Prostate gland (tissue), 2 donors: ENCODE results near the gene CACNA1B. TPM values are rescaled to one million over a fixed set of nuclear protein-coding genes. Genes with fewer than 3 reads are reported as not detected.

Experiments
- DNase-seq: peaks from one replicate; pipeline ENCODE4 v3.0.0-alpha.2; 2019; ENCODE audit warnings: low spot score
- H3K27ac ChIP-seq, 2 donors: fragments of 200-600 bp; sonication (generic); 2 replicates each; pipeline ENCODE4 v1.5.1; 2017 to 2019
- H3K27me3 ChIP-seq: fragments of 200-600 bp; sonication (generic); replicated peaks from 2 replicates; pipeline ENCODE4 v1.5.1; 2019; ENCODE audit not compliant: insufficient read depth
- H3K36me3 ChIP-seq, 2 donors: fragments of 200-600 bp; sonication (generic); 1 replicate in 1 of 2; 2 replicates in 1 of 2; pipeline versions ENCODE4 v1.5.1 to v1.8.1; 2017 to 2019
- H3K4me1 ChIP-seq: fragments of 200-600 bp; sonication (generic); replicated peaks from 2 replicates; pipeline ENCODE4 v1.5.1; 2019
- H3K4me3 ChIP-seq, 2 donors: fragments of 200-600 bp; sonication (generic); 2 replicates each; pipeline ENCODE4 v1.5.1; 2017 to 2019
- H3K9me3 ChIP-seq: fragments of 200-600 bp; sonication (generic); 2 replicates; pipeline ENCODE4 v1.5.1; 2017
- CTCF ChIP-seq, 4 experiments: fragments of 200-600 bp in 2 of 4; fragments of 450-650 bp in 2 of 4; sonication (generic) in 2 of 4; IDR thresholded peaks; 1 replicate in 3 of 4; 2 replicates in 1 of 4; pipeline ENCODE4 v1.5.1; 2016 to 2019; ENCODE audit warnings: antibody characterized with exemption in 4 of 4, mild to moderate bottlenecking in 2 of 4, moderate library complexity in 2 of 4
- POLR2A ChIP-seq: fragments of 450-650 bp; IDR thresholded peaks from one replicate; pipeline ENCODE4 v1.6.1; 2016; ENCODE audit warnings: antibody characterized with exemption, mild to moderate bottlenecking
- POLR2AphosphoS5 ChIP-seq: sonication (generic); formaldehyde crosslinking; IDR thresholded peaks from one replicate; pipeline ENCODE4 v1.6.1; 2017; ENCODE audit warnings: antibody characterized with exemption
- WGBS: methylation state at CpG from one replicate; pipeline ENCODE4 v1.1.5; 2018; 5-methylcytosine and 5-hydroxymethylcytosine counted together
- intact Hi-C: fragments of 100-400 bp; cut with DNase I; formaldehyde crosslinking; loops from one replicate; pipeline ENCODE4 v1.14.2; 2022
- total RNA-seq, 2 donors: library from RNA; depleted of rRNA; stranded (reverse); fragments of >200 nt; gene quantifications; one replicate each; pipeline ENCODE4 v1.1.0, GENCODE V29; 2016

Gene CACNA1B
- total RNA-seq, 2 donors from 2014 or later: 0.36 to 6.0 TPM

- H3K4me1 ChIP-seq: no peaks in the 10 kb centered on the region
- no peak overlapping the region for H3K27ac ChIP-seq
- intact Hi-C loops: no loop called here
- H3K36me3 ChIP-seq: no peaks in the 10 kb centered on the region
- DNase-seq: no peak
- H3K9me3 ChIP-seq: no peaks in the 10 kb centered on the region
- 88% methylated on average over 17 of the region's 17 CpGs for WGBS
- H3K27me3 ChIP-seq: no peaks in the 10 kb centered on the region
- TF ChIP-seq POLR2A (no peak), CTCF (IDR thresholded peaks at IDR 0.05) (no peak), POLR2AphosphoS5 (no peak)
- no peak overlapping the region for H3K4me3 ChIP-seq
Observed at GRCh38 chr9:138040446-138041430, 163.2 kb downstream of the CACNA1B start.

GRCh38 chr9:138042146-138042545, 164.6 kb downstream of the CACNA1B start:
- no peak overlapping the region for H3K27ac ChIP-seq
- H3K4me1 ChIP-seq: no peaks in the 10 kb centered on the region
- TF ChIP-seq CTCF (IDR thresholded peaks at IDR 0.05) (no peak), POLR2AphosphoS5 (no peak), POLR2A (no peak)
- 92% methylated on average over 7 of the region's 7 CpGs for WGBS
- H3K9me3 ChIP-seq: no peaks in the 10 kb centered on the region
- no peak for DNase-seq
- H3K4me3 ChIP-seq: no peak overlapping the region
- H3K27me3 ChIP-seq: no peaks in the 10 kb centered on the region
- intact Hi-C loops: no loop called here
- H3K36me3 ChIP-seq: no peaks in the 10 kb centered on the region

GRCh38 chr9:138042640-138043039, 165.1 kb downstream of the CACNA1B start:
- intact Hi-C loops: no loop called here
- no peak for DNase-seq
- Histone ChIP-seq H3K4me3 (no peak overlapping the region), H3K4me1 (no peaks in the 10 kb centered on the region), H3K27ac (no peak overlapping the region), H3K27me3 (no peaks in the 10 kb centered on the region), H3K36me3 (no peaks in the 10 kb centered on the region), H3K9me3 (no peaks in the 10 kb centered on the region)
- no peak for TF ChIP-seq POLR2AphosphoS5
- no peak for TF ChIP-seq CTCF (IDR thresholded peaks at IDR 0.05)
- no peak for TF ChIP-seq POLR2A
- 64% methylated on average over 8 of the region's 8 CpGs for WGBS

- TF ChIP-seq CTCF (IDR thresholded peaks at IDR 0.05) (no peak), POLR2AphosphoS5 (no peak), POLR2A (no peak)
- WGBS: 88% methylated on average over 12 of the region's 12 CpGs
- intact Hi-C loops: no loop called here
Observed at GRCh38 chr9:138043061-138043410, 165.5 kb downstream of the CACNA1B start.

More at GRCh38 chr9:138043061-138043410, 165.5 kb downstream of the CACNA1B start:
- H3K36me3 ChIP-seq: no peaks in the 10 kb centered on the region
- no peaks in the 10 kb centered on the region for H3K4me1 ChIP-seq
- H3K9me3 ChIP-seq: no peaks in the 10 kb centered on the region
- no peak overlapping the region for H3K27ac ChIP-seq
- no peaks in the 10 kb centered on the region for H3K27me3 ChIP-seq
- no peak overlapping the region for H3K4me3 ChIP-seq
- no peak for DNase-seq
